ENCODE results near the gene NFKBIB.
"Not testable (repeated sequence)": the region's sequence is repeated elsewhere in the genome, so short reads cannot be mapped to it uniquely, and the experiment has no call there.

NFKBIB gene

DNA sequence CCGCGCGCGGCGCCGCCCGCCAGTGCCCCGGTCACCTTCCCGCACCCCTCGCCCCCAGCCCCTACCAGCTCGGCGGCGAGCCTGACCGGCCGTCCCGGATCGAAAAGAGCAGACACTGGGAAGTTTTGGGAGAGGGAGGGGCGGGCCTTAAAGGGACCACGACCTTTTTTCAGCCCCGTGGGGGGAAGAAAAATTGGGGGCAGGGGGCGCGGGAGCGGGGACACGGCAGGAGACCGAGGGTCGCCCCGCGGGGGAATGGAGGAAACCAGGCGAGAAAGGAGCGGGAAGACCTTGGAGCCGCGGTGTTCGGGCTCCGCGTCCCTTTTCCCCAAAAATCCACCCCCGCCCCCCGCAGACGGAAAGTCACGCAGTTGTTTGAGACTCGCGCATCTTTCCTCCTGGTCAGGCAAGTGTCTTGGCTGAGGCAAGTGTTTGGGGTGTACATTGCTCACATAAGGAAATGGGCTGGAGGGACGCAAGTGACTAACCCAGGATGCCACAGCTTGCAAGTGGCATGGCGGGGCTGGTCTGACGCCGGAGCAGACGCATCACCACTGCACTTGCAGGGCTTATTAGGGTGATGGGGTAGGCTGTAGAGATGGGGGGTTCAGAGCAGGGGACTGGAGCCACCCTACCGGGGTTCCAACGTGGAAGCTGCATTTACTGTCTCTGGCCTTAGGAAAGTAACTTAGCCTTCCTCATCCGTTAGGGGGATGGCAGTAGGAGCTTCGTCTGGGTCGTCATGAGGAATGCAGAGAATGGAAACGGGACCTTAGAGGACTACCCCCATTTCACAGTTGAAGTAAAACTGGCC, 47.3 kb upstream of the NFKBIB start:
- TF ChIP-seq EZH2phosphoT487 (IDR thresholded peaks at IDR 0.05; ENCODE audit: low read depth): no peak
- TF ChIP-seq, protein P1, sequence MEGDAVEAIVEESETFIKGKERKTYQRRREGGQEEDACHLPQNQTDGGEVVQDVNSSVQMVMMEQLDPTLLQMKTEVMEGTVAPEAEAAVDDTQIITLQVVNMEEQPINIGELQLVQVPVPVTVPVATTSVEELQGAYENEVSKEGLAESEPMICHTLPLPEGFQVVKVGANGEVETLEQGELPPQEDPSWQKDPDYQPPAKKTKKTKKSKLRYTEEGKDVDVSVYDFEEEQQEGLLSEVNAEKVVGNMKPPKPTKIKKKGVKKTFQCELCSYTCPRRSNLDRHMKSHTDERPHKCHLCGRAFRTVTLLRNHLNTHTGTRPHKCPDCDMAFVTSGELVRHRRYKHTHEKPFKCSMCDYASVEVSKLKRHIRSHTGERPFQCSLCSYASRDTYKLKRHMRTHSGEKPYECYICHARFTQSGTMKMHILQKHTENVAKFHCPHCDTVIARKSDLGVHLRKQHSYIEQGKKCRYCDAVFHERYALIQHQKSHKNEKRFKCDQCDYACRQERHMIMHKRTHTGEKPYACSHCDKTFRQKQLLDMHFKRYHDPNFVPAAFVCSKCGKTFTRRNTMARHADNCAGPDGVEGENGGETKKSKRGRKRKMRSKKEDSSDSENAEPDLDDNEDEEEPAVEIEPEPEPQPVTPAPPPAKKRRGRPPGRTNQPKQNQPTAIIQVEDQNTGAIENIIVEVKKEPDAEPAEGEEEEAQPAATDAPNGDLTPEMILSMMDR (IDR thresholded peaks at IDR 0.05; ENCODE audit: low read depth, low read length): no peak
- peak overlapping the region; percentile 87 for H3K4me3 ChIP-seq (ENCODE audit: low read length)
- peaks cover 33% of the 10 kb centered on the region for H3K79me2 ChIP-seq (ENCODE audit: low read length)
- H3K4me1 ChIP-seq (ENCODE audit: low read length): peaks cover 27% of the 10 kb centered on the region
- H3K27me3 ChIP-seq (ENCODE audit: low read depth, low read length): no peaks in the 10 kb centered on the region
- H3K9ac ChIP-seq (ENCODE audit: low read length): peak overlapping the region; percentile 92
- H3K9me3 ChIP-seq (ENCODE audit: insufficient read depth, low read length): peaks cover 7% of the 10 kb centered on the region; the same call in 1 of the 2 replicates
- H4K20me1 ChIP-seq (ENCODE audit: insufficient read depth, low read length): peaks cover 15% of the 10 kb centered on the region
- H2AFZ ChIP-seq (ENCODE audit: low read depth, low read length): peak overlapping the region; percentile 60; the same call in 1 of the 2 replicates
- peak overlapping the region; percentile 80 for H3K27ac ChIP-seq (ENCODE audit: low read length)
- peaks cover 14% of the 10 kb centered on the region for H3K36me3 ChIP-seq (replicated peaks; ENCODE audit: low read depth, low read length)
- H3K4me2 ChIP-seq (ENCODE audit: low read length): peak overlapping the region; percentile 76

DNA sequence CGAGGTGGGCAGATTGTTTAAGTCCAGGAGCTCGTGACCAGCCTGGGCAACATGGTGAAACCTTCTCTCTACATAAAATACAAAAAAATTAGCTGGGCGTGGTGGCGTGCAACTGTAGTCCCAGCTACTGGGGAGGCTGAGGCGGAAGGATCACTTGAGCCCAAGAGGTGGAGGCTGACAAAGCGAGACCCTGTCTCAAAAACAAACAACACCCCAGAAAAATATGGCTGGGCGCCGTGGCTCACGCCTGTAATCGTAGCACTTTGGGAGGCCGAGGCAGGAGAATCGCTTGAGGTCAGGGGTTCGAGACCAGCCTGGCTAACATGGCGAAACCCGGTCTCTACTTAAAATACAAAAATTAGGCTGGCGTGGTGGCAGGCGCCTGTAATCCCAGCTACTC, 46.6 kb upstream of the NFKBIB start:
- peaks cover 8% of the 10 kb centered on the region; the same call in 1 of the 2 replicates for H4K20me1 ChIP-seq (ENCODE audit: insufficient read depth, low read length)
- H3K9me3 ChIP-seq (ENCODE audit: insufficient read depth, low read length): peaks cover 7% of the 10 kb centered on the region; the same call in 1 of the 2 replicates
- H3K36me3 ChIP-seq (replicated peaks; ENCODE audit: low read depth, low read length): peaks cover 8% of the 10 kb centered on the region
- peak overlapping the region; percentile 60; the same call in 1 of the 2 replicates for H2AFZ ChIP-seq (ENCODE audit: low read depth, low read length)
- H3K27ac ChIP-seq (ENCODE audit: low read length): peak overlapping the region; percentile 80
- H3K4me3 ChIP-seq (ENCODE audit: low read length): peak overlapping the region; percentile 87
- H3K4me2 ChIP-seq (ENCODE audit: low read length): peak overlapping the region; percentile 76
- peaks cover 28% of the 10 kb centered on the region for H3K4me1 ChIP-seq (ENCODE audit: low read length)
- TF ChIP-seq, protein P1 (IDR thresholded peaks at IDR 0.05; ENCODE audit: low read depth, low read length): no peak
- no peak for TF ChIP-seq EZH2phosphoT487 (IDR thresholded peaks at IDR 0.05; ENCODE audit: low read depth)
- H3K27me3 ChIP-seq (ENCODE audit: low read depth, low read length): no peaks in the 10 kb centered on the region
- peaks cover 25% of the 10 kb centered on the region for H3K79me2 ChIP-seq (ENCODE audit: low read length)
- peak overlapping the region; percentile 92 for H3K9ac ChIP-seq (ENCODE audit: low read length)

DNA sequence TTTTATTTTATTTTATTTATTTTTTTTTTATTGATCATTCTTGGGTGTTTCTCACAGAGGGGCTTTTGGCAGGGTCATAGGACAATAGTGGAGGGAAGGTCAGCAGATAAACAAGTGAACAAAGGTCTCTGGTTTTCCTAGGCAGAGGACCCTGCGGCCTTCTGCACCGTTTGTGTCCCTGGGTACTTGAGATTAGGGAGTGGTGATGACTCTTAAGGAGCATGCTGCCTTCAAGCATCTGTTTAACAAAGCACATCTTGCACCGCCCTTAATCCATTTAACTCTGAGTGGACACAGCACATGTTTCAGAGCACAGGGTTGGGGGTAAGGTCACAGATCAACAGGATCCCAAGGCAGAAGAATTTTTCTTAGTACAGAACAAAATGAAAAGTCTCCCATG, 44.8 kb upstream of the NFKBIB start:
- not testable (repeated sequence) for H3K4me3 ChIP-seq (ENCODE audit: low read length); H3K4me2 ChIP-seq (ENCODE audit: low read length); H3K27me3 ChIP-seq (ENCODE audit: low read depth, low read length); H2AFZ ChIP-seq (ENCODE audit: low read depth, low read length); H3K9ac ChIP-seq (ENCODE audit: low read length); H3K9me3 ChIP-seq (ENCODE audit: insufficient read depth, low read length); H3K36me3 ChIP-seq (replicated peaks; ENCODE audit: low read depth, low read length); H3K27ac ChIP-seq (ENCODE audit: low read length); H4K20me1 ChIP-seq (ENCODE audit: insufficient read depth, low read length)
- Histone ChIP-seq H3K79me2 (ENCODE audit: low read length) (peaks cover 15% of the 10 kb centered on the region; the same call in 1 of the 2 replicates), H3K4me1 (ENCODE audit: low read length) (peaks cover 41% of the 10 kb centered on the region)

DNA sequence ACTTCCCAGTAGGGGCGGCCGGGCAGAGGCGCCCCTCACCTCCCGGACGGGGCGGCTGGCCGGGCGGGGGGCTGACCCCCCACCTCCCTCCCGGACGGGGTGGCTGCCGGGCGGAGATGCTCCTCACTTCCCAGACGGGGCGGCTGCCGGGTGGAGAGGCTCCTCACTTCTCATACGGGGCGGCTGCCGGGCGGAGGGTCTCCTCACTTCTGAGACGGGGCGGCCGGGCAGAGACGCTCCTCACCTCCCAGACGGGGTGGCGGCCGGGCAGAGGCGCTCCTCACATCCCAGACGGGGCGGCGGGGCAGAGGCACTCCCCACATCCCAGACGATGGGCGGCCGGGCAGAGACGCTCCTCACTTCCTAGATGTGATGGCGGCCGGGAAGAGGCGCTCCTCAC, 44.0 kb upstream of the NFKBIB start:
- H2AFZ ChIP-seq (ENCODE audit: low read depth, low read length); H3K27ac ChIP-seq (ENCODE audit: low read length); H3K4me2 ChIP-seq (ENCODE audit: low read length); H3K36me3 ChIP-seq (replicated peaks; ENCODE audit: low read depth, low read length); H3K4me3 ChIP-seq (ENCODE audit: low read length); H3K9ac ChIP-seq (ENCODE audit: low read length); H3K9me3 ChIP-seq (ENCODE audit: insufficient read depth, low read length); H3K27me3 ChIP-seq (ENCODE audit: low read depth, low read length); H4K20me1 ChIP-seq (ENCODE audit: insufficient read depth, low read length): not testable (repeated sequence)
- H3K79me2 ChIP-seq (ENCODE audit: low read length): peaks cover 15% of the 10 kb centered on the region; the same call in 1 of the 2 replicates
- H3K4me1 ChIP-seq (ENCODE audit: low read length): peaks cover 48% of the 10 kb centered on the region

DNA sequence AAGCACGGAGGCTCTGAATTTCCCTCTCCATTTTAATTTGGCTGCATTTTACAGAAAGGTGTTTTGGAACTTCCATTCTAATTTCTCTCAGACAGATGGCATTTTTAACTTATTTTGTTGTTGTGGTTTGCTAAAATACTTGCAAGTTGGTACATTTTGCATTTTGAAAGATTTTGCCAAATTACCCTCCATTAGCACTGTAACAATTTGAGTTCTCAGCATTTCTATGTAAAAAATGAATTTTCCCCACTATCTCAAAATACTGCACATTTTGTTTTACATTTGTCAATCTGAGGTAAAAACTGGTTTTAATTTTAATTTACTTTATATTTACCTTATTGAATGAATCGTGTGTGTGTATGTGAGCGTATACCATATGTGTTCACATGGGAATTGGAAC, 43.0 kb upstream of the NFKBIB start:
- Histone ChIP-seq H3K9me3 (ENCODE audit: insufficient read depth, low read length) (peaks cover 7% of the 10 kb centered on the region; the same call in 1 of the 2 replicates), H3K4me1 (ENCODE audit: low read length) (peaks cover 43% of the 10 kb centered on the region), H3K27me3 (ENCODE audit: low read depth, low read length) (no peaks in the 10 kb centered on the region), H4K20me1 (ENCODE audit: insufficient read depth, low read length) (no peaks in the 10 kb centered on the region), H3K79me2 (ENCODE audit: low read length) (peaks cover 12% of the 10 kb centered on the region; the same call in 1 of the 2 replicates), H3K36me3 (replicated peaks; ENCODE audit: low read depth, low read length) (no peaks in the 10 kb centered on the region), H3K9ac (ENCODE audit: low read length) (no peak overlapping the region), H2AFZ (ENCODE audit: low read depth, low read length) (no peak overlapping the region; the same call in 1 of the 2 replicates), H3K27ac (ENCODE audit: low read length) (peak overlapping the region; percentile 37), H3K4me3 (ENCODE audit: low read length) (no peak overlapping the region), H3K4me2 (ENCODE audit: low read length) (peak overlapping the region; percentile 65)
- TF ChIP-seq, protein P1 (IDR thresholded peaks at IDR 0.05; ENCODE audit: low read depth, low read length): no peak
- no peak for TF ChIP-seq EZH2phosphoT487 (IDR thresholded peaks at IDR 0.05; ENCODE audit: low read depth)

DNA sequence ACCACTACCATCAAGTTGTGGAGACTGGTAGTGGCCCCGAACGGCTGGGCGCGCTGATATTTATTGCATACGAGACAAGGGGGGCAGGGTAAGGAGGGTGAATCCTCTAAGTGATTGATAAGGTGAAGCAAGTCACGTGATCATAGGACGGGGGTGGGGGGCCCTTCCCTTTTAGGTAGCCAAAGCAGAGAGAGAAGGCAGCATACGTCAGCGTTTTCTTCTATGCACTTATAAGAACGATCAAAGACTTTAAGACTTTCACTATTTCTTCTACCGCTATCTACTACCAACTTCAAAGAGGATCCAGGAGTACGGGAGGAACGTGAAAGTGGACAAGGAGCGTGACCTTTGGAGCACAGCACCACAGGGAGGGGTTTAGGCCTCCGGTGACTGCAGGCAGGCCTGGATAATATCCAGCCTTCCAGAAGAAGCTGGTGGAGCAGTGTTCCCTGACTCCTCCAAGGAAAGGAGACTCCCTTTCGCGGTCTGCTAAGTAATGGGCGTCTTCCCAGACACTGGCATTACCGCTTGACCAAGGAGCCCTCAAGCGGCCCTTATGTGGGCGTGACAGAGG, 40.1 kb upstream of the NFKBIB start:
- Histone ChIP-seq H3K27ac (ENCODE audit: low read length) (peak overlapping the region; percentile 64), H3K9me3 (ENCODE audit: insufficient read depth, low read length) (peaks cover 10% of the 10 kb centered on the region; the same call in 1 of the 2 replicates), H3K4me2 (ENCODE audit: low read length) (peak overlapping the region; percentile 97), H3K4me3 (ENCODE audit: low read length) (peak overlapping the region; percentile 78), H3K9ac (ENCODE audit: low read length) (peak overlapping the region; percentile 74), H2AFZ (ENCODE audit: low read depth, low read length) (peak overlapping the region; percentile 90), H3K4me1 (ENCODE audit: low read length) (peaks cover 54% of the 10 kb centered on the region)
- H3K79me2 ChIP-seq (ENCODE audit: low read length); H3K27me3 ChIP-seq (ENCODE audit: low read depth, low read length); H4K20me1 ChIP-seq (ENCODE audit: insufficient read depth, low read length); H3K36me3 ChIP-seq (replicated peaks; ENCODE audit: low read depth, low read length): not testable (repeated sequence)
